GM23248 (cell line): ENCODE measurements around the gene RAB13.

ENCODE experiments used
- EZH2 ChIP-seq: fragments of 200-600 bp; sonication (generic); IDR thresholded peaks from 2 replicates; pipeline ENCODE4 v1.6.1; 2018; ENCODE audit warnings: antibody characterized with exemption, mild to moderate bottlenecking; ENCODE audit not compliant: insufficient read depth, poor library complexity, severe bottlenecking
- EZH2phosphoT487 ChIP-seq: fragments of 200-600 bp; sonication (generic); IDR thresholded peaks from 2 replicates; pipeline ENCODE4 v1.6.1; 2018; ENCODE audit warnings: antibody characterized with exemption, moderate library complexity, mild to moderate bottlenecking, low read depth; ENCODE audit not compliant: insufficient read depth

GRCh38 chr1:153968408-153968807 is 17.7 kb downstream of the RAB13 start:
- TF ChIP-seq EZH2phosphoT487 (no peak), EZH2 (no peak)
